ENCODE measurements around the gene ARPP21. TPM values are rescaled to one million over a fixed set of nuclear protein-coding genes. Genes with fewer than 3 reads are reported as not detected.

Gene ARPP21
- 0.03 to 0.06 TPM in 2 of 5 replicates, not detected in the others for total RNA-seq (2022; extraction: Qiagen RNA extraction; ENCODE audit: low read depth)

DNA sequence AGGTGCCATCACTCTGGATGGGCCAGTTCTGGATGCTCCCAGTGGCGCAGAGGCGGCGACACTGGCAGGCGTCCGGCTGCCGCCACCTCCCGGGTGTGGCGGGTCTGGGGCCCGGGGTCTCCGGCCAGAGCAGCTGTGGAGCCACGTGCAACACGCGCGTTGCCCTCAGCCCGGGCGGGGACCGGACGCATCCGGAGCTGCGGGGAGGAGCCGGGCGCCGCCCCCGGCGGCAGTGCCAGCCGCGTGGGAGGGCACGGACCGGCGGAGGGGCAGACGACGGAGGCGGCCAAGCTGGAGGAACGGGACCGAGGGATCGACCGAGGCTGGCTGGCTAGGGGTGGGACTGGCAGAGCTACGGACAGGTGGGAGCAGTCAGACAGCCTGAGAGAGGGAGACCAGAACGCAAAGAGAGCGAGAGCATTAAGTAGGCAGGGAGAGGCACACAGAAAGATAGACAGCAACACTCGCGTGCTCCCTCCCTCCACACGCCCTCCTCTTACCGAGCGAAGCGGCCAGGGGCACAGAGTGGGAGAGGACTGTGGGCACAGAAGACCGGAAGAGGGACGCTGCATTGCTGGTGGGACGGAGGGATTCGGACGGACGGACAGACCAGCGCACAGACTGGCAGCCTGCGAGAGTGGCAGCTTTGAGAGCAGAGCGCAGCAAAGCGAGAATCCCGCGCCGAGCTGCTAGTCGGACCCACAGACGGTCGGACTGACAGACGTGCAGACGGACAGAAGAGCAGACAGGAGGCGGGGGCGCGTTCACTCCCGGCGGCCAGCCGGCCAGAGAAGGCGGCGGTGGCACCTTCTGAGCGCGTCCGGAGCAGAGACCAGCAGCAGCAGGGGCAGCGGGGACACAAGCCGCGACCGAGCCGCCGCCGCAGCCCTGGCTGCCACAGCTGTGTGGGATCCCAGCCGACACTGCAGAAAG is at the start of gene ARPP21:
TSS of gene ARPP21 (plus strand) at position 272 of the 933 bp plus-strand sequence. CDS start 42,227 bp downstream, outside the sequence.

All from A549 treated with CpdA at 1 μM for 4 hours (cell line).